ENCODE measurements around the gene BBS5.

The BBS5 gene

GRCh38 chr2:169486487-169486886, 7.2 kb downstream of the BBS5 start:
- no peak for TF ChIP-seq CTCF (IDR thresholded peaks at IDR 0.05; ENCODE audit: low read depth, low read length)
- no peak overlapping the region for H3K4me3 ChIP-seq (ENCODE audit: low read depth, low read length)

GRCh38 chr2:169490834-169491233, 11.5 kb downstream of the BBS5 start:
- H3K4me3 ChIP-seq (ENCODE audit: low read depth, low read length), result no peak overlapping the region
- TF ChIP-seq CTCF (IDR thresholded peaks at IDR 0.05; ENCODE audit: low read depth, low read length), result no peak

GRCh38 chr2:169491378-169491777, 12.1 kb downstream of the BBS5 start:
- TF ChIP-seq CTCF (IDR thresholded peaks at IDR 0.05; ENCODE audit: low read depth, low read length), result no peak
- H3K4me3 ChIP-seq (ENCODE audit: low read depth, low read length), result no peak overlapping the region

GRCh38 chr2:169493360-169493759, 14.1 kb downstream of the BBS5 start:
- no peak overlapping the region for H3K4me3 ChIP-seq (ENCODE audit: low read depth, low read length)
- TF ChIP-seq CTCF (IDR thresholded peaks at IDR 0.05; ENCODE audit: low read depth, low read length), result no peak

- no peak overlapping the region for H3K4me3 ChIP-seq (ENCODE audit: low read depth, low read length)
- no peak for TF ChIP-seq CTCF (IDR thresholded peaks at IDR 0.05; ENCODE audit: low read depth, low read length)
These were observed 16.1 kb downstream of the BBS5 start for GRCh38 chr2:169495310-169495928.

- no peak for TF ChIP-seq CTCF (IDR thresholded peaks at IDR 0.05; ENCODE audit: low read depth, low read length)
- H3K4me3 ChIP-seq (ENCODE audit: low read depth, low read length), result no peak overlapping the region
These were observed 25.4 kb downstream of the BBS5 start for GRCh38 chr2:169504651-169505050.

GRCh38 chr2:169507698-169508097, 28.4 kb downstream of the BBS5 start:
- TF ChIP-seq CTCF (IDR thresholded peaks at IDR 0.05; ENCODE audit: low read depth, low read length), result no peak
- H3K4me3 ChIP-seq (ENCODE audit: low read depth, low read length), result no peak overlapping the region
